ENCODE measurements around the gene ASH1L. TPM values are rescaled to one million over a fixed set of nuclear protein-coding genes. Genes with fewer than 3 reads are reported as not detected.
"Not testable (repeated sequence)": the region's sequence is repeated elsewhere in the genome, so short reads cannot be mapped to it uniquely, and the experiment has no call there.

Gene ASH1L
- total RNA-seq, 1 donor = 59.8 TPM

DNA sequence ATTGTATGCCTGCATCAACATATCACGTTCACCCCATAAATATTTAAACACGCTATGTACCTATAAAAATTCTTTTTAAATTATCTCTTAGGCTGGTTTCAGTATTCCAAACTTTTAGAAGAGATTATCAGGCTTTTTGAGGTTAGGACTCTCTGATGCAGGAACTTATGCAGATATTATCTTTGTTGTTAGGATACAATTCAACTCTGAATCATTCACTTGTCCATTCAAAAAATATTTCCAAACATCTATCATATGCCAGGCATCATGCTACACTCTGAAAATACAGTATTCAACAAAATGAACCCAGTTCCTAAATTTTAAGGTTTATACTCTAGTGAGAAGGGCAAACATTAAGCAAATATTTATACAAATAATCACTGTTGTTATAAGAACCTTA is 40.5 kb downstream of the ASH1L start:
- H3K9me3 ChIP-seq (ENCODE audit: low read depth, low read length) = no peaks in the 10 kb centered on the region
- H3K4me1 ChIP-seq (ENCODE audit: insufficient read depth, low read length) = peaks cover 15% of the 10 kb centered on the region
- no peak overlapping the region for H3K4me3 ChIP-seq (ENCODE audit: low read length)
- H3K27me3 ChIP-seq (ENCODE audit: insufficient read depth, low read length) = no peaks in the 10 kb centered on the region

DNA sequence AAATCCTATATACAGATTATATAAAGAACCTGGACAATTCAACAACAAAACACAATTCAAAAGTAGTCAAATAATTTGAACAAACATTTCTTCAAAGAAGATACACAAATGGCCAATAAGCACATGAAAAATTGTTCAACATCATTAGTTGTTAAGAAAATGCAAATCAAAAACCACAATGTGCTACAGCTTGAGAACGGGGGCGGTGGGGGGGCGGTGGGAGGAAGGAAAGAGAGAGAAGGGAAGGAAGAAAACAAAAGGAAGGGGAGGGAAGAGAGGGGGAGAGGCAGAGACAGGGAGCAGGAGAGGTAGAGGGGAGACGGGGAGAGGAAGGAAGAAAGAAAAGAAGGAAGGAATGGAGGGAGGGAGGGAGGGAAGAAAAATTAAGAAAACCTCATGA is 44.1 kb downstream of the ASH1L start:
- no peaks in the 10 kb centered on the region for H3K9me3 ChIP-seq (ENCODE audit: low read depth, low read length)
- peaks cover 20% of the 10 kb centered on the region for H3K4me1 ChIP-seq (ENCODE audit: insufficient read depth, low read length)
- H3K4me3 ChIP-seq (ENCODE audit: low read length) = no peak overlapping the region
- no peaks in the 10 kb centered on the region for H3K27me3 ChIP-seq (ENCODE audit: insufficient read depth, low read length)

GRCh38 chr1:155514582-155515187 is 47.9 kb downstream of the ASH1L start:
- H3K4me1 ChIP-seq (ENCODE audit: insufficient read depth, low read length) = peaks cover 24% of the 10 kb centered on the region
- H3K9me3 ChIP-seq (ENCODE audit: low read depth, low read length) = no peaks in the 10 kb centered on the region
- no peak overlapping the region for H3K4me3 ChIP-seq (ENCODE audit: low read length)
- no peaks in the 10 kb centered on the region for H3K27me3 ChIP-seq (ENCODE audit: insufficient read depth, low read length)

DNA sequence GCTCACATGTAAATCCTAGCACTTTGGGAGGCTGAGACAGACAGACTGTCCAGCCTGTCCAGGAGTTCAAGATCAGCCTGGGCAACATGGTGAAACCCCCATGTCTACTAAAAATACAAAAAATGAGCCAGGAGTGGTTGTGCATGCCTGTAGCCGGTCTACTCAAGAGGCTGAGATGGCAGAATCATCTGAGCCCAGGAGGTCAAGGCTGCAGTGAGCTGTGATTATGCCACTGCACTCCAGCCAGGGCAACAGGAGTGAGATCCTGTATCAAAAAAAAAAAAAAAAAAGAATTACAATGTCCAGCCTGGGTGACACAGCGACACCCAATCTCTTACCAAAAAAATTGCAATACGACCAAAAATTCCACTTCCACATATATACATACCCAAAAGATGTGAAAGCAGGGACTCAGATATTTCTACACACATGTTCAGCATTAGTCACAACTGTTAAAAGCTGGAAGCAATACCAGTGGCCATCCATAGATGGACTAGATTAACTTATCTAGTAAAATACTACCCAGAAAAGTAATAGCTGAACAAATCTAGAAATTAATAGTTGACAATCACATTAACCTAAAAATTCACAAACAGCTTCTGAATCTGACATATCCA is 49.2 kb downstream of the ASH1L start:
- Histone ChIP-seq H3K9me3 (ENCODE audit: low read depth, low read length) (no peaks in the 10 kb centered on the region), H3K27me3 (ENCODE audit: insufficient read depth, low read length) (no peaks in the 10 kb centered on the region), H3K4me1 (ENCODE audit: insufficient read depth, low read length) (peaks cover 20% of the 10 kb centered on the region), H3K4me3 (ENCODE audit: low read length) (no peak overlapping the region)

- H3K4me1 ChIP-seq (ENCODE audit: insufficient read depth, low read length) = peaks cover 30% of the 10 kb centered on the region
- H3K27me3 ChIP-seq (ENCODE audit: insufficient read depth, low read length); H3K4me3 ChIP-seq (ENCODE audit: low read length); H3K9me3 ChIP-seq (ENCODE audit: low read depth, low read length): not testable (repeated sequence)
Measured at GRCh38 chr1:155511385-155511784, 51.2 kb downstream of the ASH1L start.

DNA sequence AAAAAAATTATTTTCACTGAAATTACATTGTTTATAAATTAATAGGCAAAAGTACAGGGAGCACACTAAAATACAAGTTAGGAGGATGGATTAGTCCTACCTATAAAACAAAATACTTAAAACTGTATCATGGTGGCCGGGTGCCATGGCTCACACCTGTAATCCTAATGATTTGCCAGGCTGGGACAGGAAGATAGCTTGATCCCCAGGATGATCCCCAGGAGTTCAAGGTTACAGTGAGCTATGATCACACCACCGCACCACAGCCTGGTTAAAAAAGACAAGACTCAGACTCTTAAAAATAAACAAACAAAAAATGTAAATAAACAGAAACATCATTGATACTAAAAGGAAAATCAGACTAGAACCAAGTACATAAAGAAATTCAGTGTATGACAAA is 53.5 kb downstream of the ASH1L start:
- no peaks in the 10 kb centered on the region for H3K27me3 ChIP-seq (ENCODE audit: insufficient read depth, low read length)
- H3K4me1 ChIP-seq (ENCODE audit: insufficient read depth, low read length) = peaks cover 19% of the 10 kb centered on the region
- no peaks in the 10 kb centered on the region for H3K9me3 ChIP-seq (ENCODE audit: low read depth, low read length)
- no peak overlapping the region for H3K4me3 ChIP-seq (ENCODE audit: low read length)

DNA sequence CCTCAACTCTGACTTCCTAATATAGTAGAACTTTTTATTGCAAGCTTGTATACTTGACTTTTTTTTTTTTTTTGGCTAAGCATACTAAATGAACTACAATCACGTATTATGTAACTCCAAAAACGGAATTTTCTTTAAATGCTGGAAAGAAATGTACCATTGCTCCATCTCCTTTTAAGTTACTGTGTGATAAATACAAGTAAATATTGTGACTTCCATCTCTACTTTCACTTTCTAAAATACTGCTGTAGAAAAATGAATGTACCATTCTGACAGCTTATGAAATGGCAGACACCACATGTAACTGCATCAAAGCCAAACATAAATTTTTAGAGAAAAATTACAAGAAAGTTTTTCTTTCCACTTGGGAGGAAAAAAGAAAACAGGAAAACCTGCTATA is 54.7 kb downstream of the ASH1L start:
- Histone ChIP-seq H3K4me3 (ENCODE audit: low read length) (no peak overlapping the region), H3K9me3 (ENCODE audit: low read depth, low read length) (no peaks in the 10 kb centered on the region), H3K27me3 (ENCODE audit: insufficient read depth, low read length) (no peaks in the 10 kb centered on the region), H3K4me1 (ENCODE audit: insufficient read depth, low read length) (peaks cover 15% of the 10 kb centered on the region)

DNA sequence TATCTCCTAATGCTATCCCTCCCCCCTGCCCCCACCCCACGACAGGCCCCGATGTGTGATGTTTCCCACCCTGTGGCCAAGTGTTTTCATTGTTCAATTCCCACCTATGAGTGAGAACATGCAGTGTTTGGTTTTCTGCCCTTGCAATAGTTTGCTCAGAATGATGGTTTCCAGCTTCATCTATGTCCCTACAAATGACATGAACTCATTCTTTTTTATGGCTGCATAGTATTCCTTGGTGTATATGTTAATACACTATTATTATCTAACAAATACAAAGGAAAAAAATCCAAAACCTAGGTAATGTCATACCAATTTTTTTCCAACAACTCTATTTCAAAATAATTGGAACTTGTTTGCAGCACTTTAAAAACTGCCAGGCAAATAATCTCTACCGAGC is 56.6 kb downstream of the ASH1L start:
- H3K27me3 ChIP-seq (ENCODE audit: insufficient read depth, low read length); H3K9me3 ChIP-seq (ENCODE audit: low read depth, low read length); H3K4me3 ChIP-seq (ENCODE audit: low read length): not testable (repeated sequence)
- peaks cover 20% of the 10 kb centered on the region for H3K4me1 ChIP-seq (ENCODE audit: insufficient read depth, low read length)

DNA sequence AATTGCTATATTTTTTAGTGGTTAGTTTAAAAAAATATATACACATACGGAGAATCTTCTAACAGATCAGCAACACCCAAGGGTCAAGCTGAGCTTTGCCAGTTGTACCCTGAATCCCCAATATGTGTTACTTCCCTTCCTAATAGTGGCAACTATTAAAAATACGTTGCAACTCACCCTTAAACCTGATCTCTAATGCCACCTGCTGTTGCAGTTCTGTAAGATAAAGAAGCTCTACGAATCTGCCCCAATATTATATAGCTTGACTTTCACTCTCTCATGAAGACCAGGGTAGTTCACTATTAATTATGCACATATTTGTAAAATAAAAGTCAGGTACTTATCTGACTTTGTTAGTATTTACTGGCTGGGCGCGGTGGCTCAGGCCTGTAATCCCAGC is 58.4 kb downstream of the ASH1L start:
- Histone ChIP-seq H3K4me3 (ENCODE audit: low read length) (no peak overlapping the region), H3K4me1 (ENCODE audit: insufficient read depth, low read length) (peaks cover 32% of the 10 kb centered on the region), H3K27me3 (ENCODE audit: insufficient read depth, low read length) (no peaks in the 10 kb centered on the region), H3K9me3 (ENCODE audit: low read depth, low read length) (no peaks in the 10 kb centered on the region)

DNA sequence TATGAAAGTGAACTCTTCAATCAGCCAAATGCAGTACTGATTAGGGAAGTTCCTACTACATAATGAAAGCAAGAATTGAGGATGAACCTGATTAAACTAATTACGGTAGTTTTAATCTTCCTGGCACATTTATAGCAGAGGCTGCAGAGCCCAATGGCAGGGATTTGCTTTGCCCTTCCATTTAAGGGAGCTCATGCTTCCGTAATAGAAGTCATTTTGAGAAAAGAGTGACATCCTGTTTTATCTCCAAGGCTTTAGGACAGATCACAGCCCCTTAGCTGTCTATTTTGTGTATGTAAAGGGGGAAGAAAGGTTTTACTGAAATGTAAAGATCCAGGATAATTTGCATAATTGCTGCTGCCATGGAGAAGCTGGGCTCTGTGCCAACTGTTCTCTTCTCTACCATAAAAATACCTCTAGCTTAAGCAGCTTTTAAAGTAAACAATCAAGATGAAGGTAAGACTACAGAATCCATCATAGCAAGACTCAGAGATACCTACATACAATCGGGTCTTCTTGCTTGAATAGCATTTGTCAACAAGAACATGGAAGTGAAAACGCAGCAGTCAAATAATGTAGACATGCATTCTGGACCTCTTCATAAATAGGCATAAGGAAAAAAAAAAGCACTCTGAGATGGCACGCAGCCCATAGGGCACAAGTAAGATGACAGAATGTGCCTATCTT is 62.5 kb downstream of the ASH1L start:
- no peaks in the 10 kb centered on the region for H3K27me3 ChIP-seq (ENCODE audit: insufficient read depth, low read length)
- no peak overlapping the region for H3K4me3 ChIP-seq (ENCODE audit: low read length)
- no peaks in the 10 kb centered on the region for H3K9me3 ChIP-seq (ENCODE audit: low read depth, low read length)
- peaks cover 19% of the 10 kb centered on the region for H3K4me1 ChIP-seq (ENCODE audit: insufficient read depth, low read length)

GRCh38 chr1:155499263-155499662 is 63.3 kb downstream of the ASH1L start:
- H3K4me1 ChIP-seq (ENCODE audit: insufficient read depth, low read length) = peaks cover 19% of the 10 kb centered on the region
- H3K27me3 ChIP-seq (ENCODE audit: insufficient read depth, low read length) = no peaks in the 10 kb centered on the region
- H3K4me3 ChIP-seq (ENCODE audit: low read length) = no peak overlapping the region
- H3K9me3 ChIP-seq (ENCODE audit: low read depth, low read length) = no peaks in the 10 kb centered on the region

DNA sequence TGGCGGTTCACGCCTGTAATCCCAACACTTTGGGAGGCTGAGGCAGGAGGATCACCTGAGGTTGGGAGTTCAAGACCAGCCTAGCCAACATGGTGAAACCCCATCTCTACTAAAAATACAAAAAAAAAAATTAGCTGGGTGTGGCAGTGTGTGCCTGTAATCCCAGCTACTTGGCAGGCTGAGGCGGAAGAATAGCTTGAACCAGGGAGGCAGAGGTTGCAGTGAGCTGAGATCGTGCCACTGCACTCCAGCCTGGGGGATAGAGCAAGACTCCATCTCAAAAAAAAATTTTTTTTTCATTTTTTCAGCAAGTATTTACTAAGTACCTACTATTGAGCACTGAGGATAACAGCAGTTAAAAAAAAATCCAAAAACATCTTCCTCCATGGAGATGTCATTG is 69.0 kb downstream of the ASH1L start:
- not testable (repeated sequence) for H3K27me3 ChIP-seq (ENCODE audit: insufficient read depth, low read length); H3K4me3 ChIP-seq (ENCODE audit: low read length); H3K9me3 ChIP-seq (ENCODE audit: low read depth, low read length)
- H3K4me1 ChIP-seq (ENCODE audit: insufficient read depth, low read length) = peaks cover 10% of the 10 kb centered on the region

DNA sequence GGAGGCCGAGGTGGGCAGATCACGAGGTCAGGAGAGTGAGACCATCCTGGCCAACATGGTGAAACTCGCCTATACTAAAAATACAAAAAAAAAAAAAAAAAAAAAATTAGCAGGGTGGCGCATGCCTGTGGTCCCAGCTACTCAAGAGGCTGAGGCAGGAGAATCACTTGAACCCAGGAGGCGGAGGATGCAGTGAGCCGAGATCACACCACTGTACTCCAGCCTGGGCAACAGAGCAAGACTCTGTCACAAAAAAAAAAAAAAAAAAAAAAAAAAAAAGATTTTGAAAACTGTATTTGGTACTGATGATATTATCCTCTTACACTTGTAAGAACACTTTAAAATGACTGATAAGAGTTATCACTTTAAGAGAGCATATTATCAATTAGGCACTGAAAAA is 74.2 kb downstream of the ASH1L start:
- H3K27me3 ChIP-seq (ENCODE audit: insufficient read depth, low read length); H3K9me3 ChIP-seq (ENCODE audit: low read depth, low read length): not testable (repeated sequence)
- H3K4me1 ChIP-seq (ENCODE audit: insufficient read depth, low read length) = peaks cover 31% of the 10 kb centered on the region

DNA sequence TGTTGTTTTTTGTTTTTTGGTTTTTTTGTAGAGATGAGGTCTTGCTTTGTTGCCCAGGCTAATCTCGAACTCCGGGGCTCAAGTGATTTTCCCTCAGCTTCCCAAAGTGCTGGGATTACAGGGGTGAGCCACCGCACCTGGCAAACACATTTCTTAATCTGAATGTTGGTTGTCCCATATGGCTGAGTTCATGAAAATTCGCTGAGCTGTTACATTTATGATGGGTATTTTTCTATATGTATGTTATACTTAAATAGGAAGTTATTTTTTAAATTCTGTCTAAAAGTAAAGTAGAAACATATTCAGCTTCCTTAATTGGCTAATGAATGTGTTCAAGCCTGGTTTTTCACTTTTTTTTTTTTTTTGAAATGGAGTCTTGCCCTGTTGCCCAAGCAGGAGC is 75.1 kb downstream of the ASH1L start:
- Histone ChIP-seq H3K4me3 (ENCODE audit: low read length) (no peak overlapping the region), H3K9me3 (ENCODE audit: low read depth, low read length) (no peaks in the 10 kb centered on the region), H3K27me3 (ENCODE audit: insufficient read depth, low read length) (no peaks in the 10 kb centered on the region), H3K4me1 (ENCODE audit: insufficient read depth, low read length) (peaks cover 31% of the 10 kb centered on the region)

More for the DNA sequence above, 74.2 kb downstream of the ASH1L start:
- not testable (repeated sequence) for H3K4me3 ChIP-seq (ENCODE audit: low read length)

DNA sequence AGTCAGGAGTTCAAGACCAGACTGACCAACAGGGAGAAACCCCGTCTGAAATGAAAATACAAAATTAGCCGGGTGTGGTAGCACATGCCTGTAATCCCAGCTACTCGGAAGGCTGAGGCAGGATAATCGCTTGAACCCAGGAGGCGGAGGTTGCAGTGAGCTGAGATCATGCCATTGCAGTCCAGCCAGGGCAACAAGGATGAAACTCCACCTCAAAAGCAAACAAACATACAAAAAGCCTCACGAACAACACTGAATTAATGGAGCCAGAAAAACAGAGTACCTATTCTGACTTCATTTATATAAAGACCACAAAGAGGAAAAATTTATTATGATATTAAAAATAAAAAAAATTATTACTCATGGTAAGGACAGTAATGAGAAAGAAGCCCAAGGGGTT is 75.7 kb downstream of the ASH1L start:
- not testable (repeated sequence) for H3K9me3 ChIP-seq (ENCODE audit: low read depth, low read length); H3K27me3 ChIP-seq (ENCODE audit: insufficient read depth, low read length); H3K4me3 ChIP-seq (ENCODE audit: low read length)
- H3K4me1 ChIP-seq (ENCODE audit: insufficient read depth, low read length) = peaks cover 31% of the 10 kb centered on the region

GRCh38 chr1:155485945-155486344 is 76.7 kb downstream of the ASH1L start:
- no peaks in the 10 kb centered on the region for H3K27me3 ChIP-seq (ENCODE audit: insufficient read depth, low read length)
- no peaks in the 10 kb centered on the region for H3K9me3 ChIP-seq (ENCODE audit: low read depth, low read length)
- H3K4me1 ChIP-seq (ENCODE audit: insufficient read depth, low read length) = peaks cover 21% of the 10 kb centered on the region
- H3K4me3 ChIP-seq (ENCODE audit: low read length) = no peak overlapping the region
